Measurements from ENCODE around the gene HDAC5. TPM values are rescaled to one million over a fixed set of nuclear protein-coding genes. Genes with fewer than 3 reads are reported as not detected.

The HDAC5 gene
- total and polyA plus RNA-seq, 2 donors (not counting 1 experiment from before 2014, with no cell fraction given), result 31.3 to 125 TPM

GRCh38 chr17:44071198-44071520 lies 52.3 kb downstream of the HDAC5 start:
- H3K9me3 ChIP-seq (ENCODE audit: control insufficient read depth, insufficient read depth, low read depth, low read length), result no peaks in the 10 kb centered on the region
- H3K79me2 ChIP-seq (ENCODE audit: control insufficient read depth, insufficient read depth, low read length), result peaks cover 17% of the 10 kb centered on the region
- no peaks in the 10 kb centered on the region for H4K20me1 ChIP-seq (ENCODE audit: control insufficient read depth, extremely low read depth, insufficient read depth, low read length)
- H2AFZ ChIP-seq (ENCODE audit: low read length), result peak overlapping the region; percentile 15
- H3K4me3 ChIP-seq (replicated peaks in 1 of 4; ENCODE audit: control extremely low read depth in 1 of 4, insufficient read depth in 1 of 4, low read depth in 3 of 4, low read length in 4 of 4), result peak overlapping the region; percentile 44 to 88 (median 60)
- H3K27me3 ChIP-seq (ENCODE audit: control insufficient read depth, insufficient read depth, low read length), result no peaks in the 10 kb centered on the region
- peak overlapping the region; percentile 94 for H3K27ac ChIP-seq (ENCODE audit: insufficient read depth, low read length)
- DNase-seq (ENCODE audit: low read depth in 2 of 2), result peak in 1 of 2 donors; percentile 87
- peak overlapping the region; percentile 87 for H3K9ac ChIP-seq (ENCODE audit: insufficient read depth, low read length)
- no peak for TF ChIP-seq EZH2 (IDR thresholded peaks at IDR 0.05; ENCODE audit: low read length, missing control alignments)
- TF ChIP-seq CTCF (conservative IDR thresholded peaks at IDR 0.05 in 1 of 2, IDR thresholded peaks at IDR 0.05 in 1 of 2; ENCODE audit: low read depth in 1 of 2, low read length in 2 of 2), result no peak
- H3K4me2 ChIP-seq (ENCODE audit: extremely low read depth, insufficient read depth, low read length), result peak overlapping the region; percentile 79
- peaks cover 13% of the 10 kb centered on the region for H3K36me3 ChIP-seq (ENCODE audit: control insufficient read depth, insufficient read depth, low read length)
- peaks cover 4% of the 10 kb centered on the region for H3K4me1 ChIP-seq (ENCODE audit: control insufficient read depth, extremely low read depth, insufficient read depth, low read length)

GRCh38 chr17:44070455-44071197 lies 52.8 kb downstream of the HDAC5 start, which contains the start of gene G6PC3:
Gene G6PC3 (plus strand): TSS chr17:44070735. CDS start chr17:44070966, 231 bp downstream.
- TF ChIP-seq EZH2 (IDR thresholded peaks at IDR 0.05; ENCODE audit: low read length, missing control alignments) (no peak), CTCF (conservative IDR thresholded peaks at IDR 0.05 in 1 of 2, IDR thresholded peaks at IDR 0.05 in 1 of 2; ENCODE audit: low read depth in 1 of 2, low read length in 2 of 2) (no peak)
- no peaks in the 10 kb centered on the region for H3K9me3 ChIP-seq (ENCODE audit: control insufficient read depth, insufficient read depth, low read depth, low read length)
- peak within 1 kb of the TSS; percentile 94 for H3K27ac ChIP-seq (ENCODE audit: insufficient read depth, low read length)
- H4K20me1 ChIP-seq (ENCODE audit: control insufficient read depth, extremely low read depth, insufficient read depth, low read length), result no peaks in the 10 kb centered on the region
- H3K36me3 ChIP-seq (ENCODE audit: control insufficient read depth, insufficient read depth, low read length), result peaks cover 8% of the 10 kb centered on the region
- peak within 1 kb of the TSS; percentile 87 for H3K9ac ChIP-seq (ENCODE audit: insufficient read depth, low read length)
- H3K4me2 ChIP-seq (ENCODE audit: extremely low read depth, insufficient read depth, low read length), result peak within 1 kb of the TSS; percentile 79
- H3K4me1 ChIP-seq (ENCODE audit: control insufficient read depth, extremely low read depth, insufficient read depth, low read length), result peaks cover 4% of the 10 kb centered on the region
- peaks cover 22% of the 10 kb centered on the region for H3K79me2 ChIP-seq (ENCODE audit: control insufficient read depth, insufficient read depth, low read length)
- H2AFZ ChIP-seq (ENCODE audit: low read length), result peak within 1 kb of the TSS; percentile 15
- peak; percentile 98 to 99 for DNase-seq (ENCODE audit: low read depth in 2 of 2)
- peak within 1 kb of the TSS; percentile 44 to 88 (median 60) for H3K4me3 ChIP-seq (replicated peaks in 1 of 4; ENCODE audit: control extremely low read depth in 1 of 4, insufficient read depth in 1 of 4, low read depth in 3 of 4, low read length in 4 of 4)
- no peaks in the 10 kb centered on the region for H3K27me3 ChIP-seq (ENCODE audit: control insufficient read depth, insufficient read depth, low read length)

GRCh38 chr17:44069974-44070454 lies 53.4 kb downstream of the HDAC5 start:
- H3K4me2 ChIP-seq (ENCODE audit: extremely low read depth, insufficient read depth, low read length), result peak overlapping the region; percentile 42
- peak in 1 of 2 donors; percentile 6 for DNase-seq (ENCODE audit: low read depth in 2 of 2)
- H3K27ac ChIP-seq (ENCODE audit: insufficient read depth, low read length), result peak overlapping the region; percentile 62
- H2AFZ ChIP-seq (ENCODE audit: low read length), result peak overlapping the region; percentile 2
- H3K79me2 ChIP-seq (ENCODE audit: control insufficient read depth, insufficient read depth, low read length), result peaks cover 28% of the 10 kb centered on the region
- peaks cover 3% of the 10 kb centered on the region for H3K36me3 ChIP-seq (ENCODE audit: control insufficient read depth, insufficient read depth, low read length)
- H3K4me1 ChIP-seq (ENCODE audit: control insufficient read depth, extremely low read depth, insufficient read depth, low read length), result peaks cover 7% of the 10 kb centered on the region
- no peaks in the 10 kb centered on the region for H3K27me3 ChIP-seq (ENCODE audit: control insufficient read depth, insufficient read depth, low read length)
- TF ChIP-seq EZH2 (IDR thresholded peaks at IDR 0.05; ENCODE audit: low read length, missing control alignments), result no peak
- no peak for TF ChIP-seq CTCF (conservative IDR thresholded peaks at IDR 0.05 in 1 of 2, IDR thresholded peaks at IDR 0.05 in 1 of 2; ENCODE audit: low read depth in 1 of 2, low read length in 2 of 2)
- H3K9ac ChIP-seq (ENCODE audit: insufficient read depth, low read length), result peak overlapping the region; percentile 27
- peak overlapping the region; percentile 16 to 66 (median 41) for H3K4me3 ChIP-seq (replicated peaks in 1 of 4; ENCODE audit: control extremely low read depth in 1 of 4, insufficient read depth in 1 of 4, low read depth in 3 of 4, low read length in 4 of 4)
- H3K9me3 ChIP-seq (ENCODE audit: control insufficient read depth, insufficient read depth, low read depth, low read length), result no peaks in the 10 kb centered on the region
- no peaks in the 10 kb centered on the region for H4K20me1 ChIP-seq (ENCODE audit: control insufficient read depth, extremely low read depth, insufficient read depth, low read length)
